ENCODE data around the gene TBL1X. TPM values are rescaled to one million over a fixed set of nuclear protein-coding genes. Genes with fewer than 3 reads are reported as not detected.

TBL1X gene
- polyA plus RNA-seq, 3 donors, result 12.5 to 19.5 (median 13.8) TPM

GRCh38 chrX:9688833-9689232, 224.0 kb downstream of the TBL1X start:
- Histone ChIP-seq H3K27ac (ENCODE audit: low read depth in 1 of 2, low read length in 2 of 2) (no peak overlapping the region), H3K36me3 (replicated peaks in 1 of 2; ENCODE audit: control insufficient read depth in 1 of 2, insufficient read depth in 2 of 2, low read length in 2 of 2) (peaks cover 67 to 99% of the 10 kb centered on the region in 2 donors), H2AFZ (ENCODE audit: insufficient read depth, low read depth, low read length, poor library complexity, severe bottlenecking) (no peak overlapping the region), H3K9ac (ENCODE audit: insufficient read depth, low read length, poor library complexity, severe bottlenecking) (no peak overlapping the region), H3K4me1 (ENCODE audit: control insufficient read depth in 1 of 2, insufficient read depth in 2 of 2, low read length in 2 of 2) (no peaks in the 10 kb centered on the region), H3K79me2 (ENCODE audit: insufficient read depth, low read length) (no peaks in the 10 kb centered on the region), H4K20me1 (ENCODE audit: insufficient read depth, low read length) (peaks cover 4% of the 10 kb centered on the region), H3K9me3 (replicated peaks in 1 of 2; ENCODE audit: control insufficient read depth in 1 of 2, insufficient read depth in 1 of 2, low read length in 2 of 2) (no peaks in the 10 kb centered on the region), H3K4me3 (replicated peaks in 1 of 3; ENCODE audit: low read depth in 2 of 3, low read length in 3 of 3) (no peak overlapping the region), H3K27me3 (ENCODE audit: control insufficient read depth in 2 of 2, insufficient read depth in 2 of 2, low read length in 2 of 2) (no peaks in the 10 kb centered on the region), H3K4me2 (replicated peaks; ENCODE audit: extremely low read depth, low read length, poor library complexity, severe bottlenecking) (no peak overlapping the region)
- DNase-seq, result no peak
- no peak overlapping the region for H3K27ac Mint-ChIP-seq
- intact Hi-C loops (cut with micrococcal nuclease), result no loop called here
- H3K36me3 Mint-ChIP-seq, result peaks cover 72 to 86% of the 10 kb centered on the region in 2 donors
- TF ChIP-seq CTCF (IDR thresholded peaks at IDR 0.05), result no peak
- no peaks in the 10 kb centered on the region for H3K9me3 Mint-ChIP-seq
- WGBS (ENCODE audit: insufficient coverage), result 97% methylated on average over 10 of the region's 24 CpGs
- H3K4me1 Mint-ChIP-seq, result no peaks in the 10 kb centered on the region
- no peak overlapping the region for H3K4me3 Mint-ChIP-seq
- peaks cover 0 to 9% (median 0%) of the 10 kb centered on the region in 3 donors for H3K27me3 Mint-ChIP-seq (ENCODE audit: low read depth in 3 of 3)

- H3K9me3 Mint-ChIP-seq, result no peaks in the 10 kb centered on the region
- 80% methylated on average over 1 of the region's 5 CpGs for WGBS (ENCODE audit: insufficient coverage)
- H3K36me3 ChIP-seq (replicated peaks in 1 of 2; ENCODE audit: control insufficient read depth in 1 of 2, insufficient read depth in 2 of 2, low read length in 2 of 2), result peaks cover 63 to 94% of the 10 kb centered on the region in 2 donors
These were observed 225.2 kb downstream of the TBL1X start for GRCh38 chrX:9690046-9690445.

More at GRCh38 chrX:9690046-9690445, 225.2 kb downstream of the TBL1X start:
- no peak for DNase-seq
- no peaks in the 10 kb centered on the region for H3K4me1 ChIP-seq (ENCODE audit: control insufficient read depth in 1 of 2, insufficient read depth in 2 of 2, low read length in 2 of 2)
- Mint-ChIP-seq H3K4me1 (no peaks in the 10 kb centered on the region), H3K36me3 (peaks cover 69 to 85% of the 10 kb centered on the region in 2 donors), H3K27me3 (ENCODE audit: low read depth in 3 of 3) (peaks cover 0 to 11% (median 0%) of the 10 kb centered on the region in 3 donors), H3K27ac (peak overlapping the region in 1 of 7 donors; percentile 65), H3K4me3 (no peak overlapping the region)
- no peak overlapping the region for H3K4me3 ChIP-seq (replicated peaks in 1 of 3; ENCODE audit: low read depth in 2 of 3, low read length in 3 of 3)
- H3K27ac ChIP-seq (ENCODE audit: low read depth in 1 of 2, low read length in 2 of 2), result no peak overlapping the region
- H3K9ac ChIP-seq (ENCODE audit: insufficient read depth, low read length, poor library complexity, severe bottlenecking), result no peak overlapping the region
- TF ChIP-seq CTCF (IDR thresholded peaks at IDR 0.05), result no peak
- no peaks in the 10 kb centered on the region for H3K79me2 ChIP-seq (ENCODE audit: insufficient read depth, low read length)
- no peak overlapping the region for H2AFZ ChIP-seq (ENCODE audit: insufficient read depth, low read depth, low read length, poor library complexity, severe bottlenecking)
- no peaks in the 10 kb centered on the region for H3K9me3 ChIP-seq (replicated peaks in 1 of 2; ENCODE audit: control insufficient read depth in 1 of 2, insufficient read depth in 1 of 2, low read length in 2 of 2)
- H3K4me2 ChIP-seq (replicated peaks; ENCODE audit: extremely low read depth, low read length, poor library complexity, severe bottlenecking), result no peak overlapping the region
- peaks cover 4% of the 10 kb centered on the region for H4K20me1 ChIP-seq (ENCODE audit: insufficient read depth, low read length)
- intact Hi-C loops (cut with micrococcal nuclease), result no loop called here
- no peaks in the 10 kb centered on the region for H3K27me3 ChIP-seq (ENCODE audit: control insufficient read depth in 2 of 2, insufficient read depth in 2 of 2, low read length in 2 of 2)
